NCI-H748 treated with DMSO at 0.1 percent for 48 hours (cell line): ENCODE measurements around the gene PRDM10.
A peak's percentile ranks its signal among the peaks of the same experiment; 100 is the strongest.
"Not testable (repeated sequence)": the region's sequence is repeated elsewhere in the genome, so short reads cannot be mapped to it uniquely, and the experiment has no call there.

Experiments used
- DNase-seq: peaks from one replicate; lab custom pipeline; 2025; lab: John Stamatoyannopoulos, UW

PRDM10 gene, protein sequence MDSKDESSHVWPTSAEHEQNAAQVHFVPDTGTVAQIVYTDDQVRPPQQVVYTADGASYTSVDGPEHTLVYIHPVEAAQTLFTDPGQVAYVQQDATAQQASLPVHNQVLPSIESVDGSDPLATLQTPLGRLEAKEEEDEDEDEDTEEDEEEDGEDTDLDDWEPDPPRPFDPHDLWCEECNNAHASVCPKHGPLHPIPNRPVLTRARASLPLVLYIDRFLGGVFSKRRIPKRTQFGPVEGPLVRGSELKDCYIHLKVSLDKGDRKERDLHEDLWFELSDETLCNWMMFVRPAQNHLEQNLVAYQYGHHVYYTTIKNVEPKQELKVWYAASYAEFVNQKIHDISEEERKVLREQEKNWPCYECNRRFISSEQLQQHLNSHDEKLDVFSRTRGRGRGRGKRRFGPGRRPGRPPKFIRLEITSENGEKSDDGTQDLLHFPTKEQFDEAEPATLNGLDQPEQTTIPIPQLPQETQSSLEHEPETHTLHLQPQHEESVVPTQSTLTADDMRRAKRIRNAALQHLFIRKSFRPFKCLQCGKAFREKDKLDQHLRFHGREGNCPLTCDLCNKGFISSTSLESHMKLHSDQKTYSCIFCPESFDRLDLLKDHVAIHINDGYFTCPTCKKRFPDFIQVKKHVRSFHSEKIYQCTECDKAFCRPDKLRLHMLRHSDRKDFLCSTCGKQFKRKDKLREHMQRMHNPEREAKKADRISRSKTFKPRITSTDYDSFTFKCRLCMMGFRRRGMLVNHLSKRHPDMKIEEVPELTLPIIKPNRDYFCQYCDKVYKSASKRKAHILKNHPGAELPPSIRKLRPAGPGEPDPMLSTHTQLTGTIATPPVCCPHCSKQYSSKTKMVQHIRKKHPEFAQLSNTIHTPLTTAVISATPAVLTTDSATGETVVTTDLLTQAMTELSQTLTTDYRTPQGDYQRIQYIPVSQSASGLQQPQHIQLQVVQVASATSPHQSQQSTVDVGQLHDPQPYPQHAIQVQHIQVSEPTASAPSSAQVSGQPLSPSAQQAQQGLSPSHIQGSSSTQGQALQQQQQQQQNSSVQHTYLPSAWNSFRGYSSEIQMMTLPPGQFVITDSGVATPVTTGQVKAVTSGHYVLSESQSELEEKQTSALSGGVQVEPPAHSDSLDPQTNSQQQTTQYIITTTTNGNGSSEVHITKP

GRCh38 chr11:130002352-130002845 lies at the start of gene PRDM10:
PRDM10 (minus strand) TSS chr11:130002835; CDS start chr11:129960964, 41,871 bp downstream.
- DNase-seq, result peak; percentile 82

DNA sequence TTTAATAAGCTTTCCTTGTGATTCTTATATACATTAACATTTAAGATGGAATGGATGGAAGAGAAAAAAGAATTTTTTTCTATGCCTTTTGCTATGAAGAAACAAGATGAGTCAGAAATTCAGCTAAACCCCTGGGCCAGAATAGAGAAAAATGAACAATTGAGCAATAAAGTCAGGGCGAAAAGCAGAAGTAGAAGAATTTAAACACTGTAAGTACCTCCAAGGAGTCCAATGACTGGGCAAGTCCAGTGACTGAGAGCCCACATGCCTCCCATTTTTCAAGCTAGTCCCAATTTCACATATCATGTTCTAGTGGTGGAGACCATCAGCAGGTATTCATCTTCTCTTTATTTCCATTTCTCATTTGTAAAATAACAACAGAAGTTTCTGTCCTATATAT lies 48.4 kb upstream of the PRDM10 start:
- DNase-seq, result no peak

DNA sequence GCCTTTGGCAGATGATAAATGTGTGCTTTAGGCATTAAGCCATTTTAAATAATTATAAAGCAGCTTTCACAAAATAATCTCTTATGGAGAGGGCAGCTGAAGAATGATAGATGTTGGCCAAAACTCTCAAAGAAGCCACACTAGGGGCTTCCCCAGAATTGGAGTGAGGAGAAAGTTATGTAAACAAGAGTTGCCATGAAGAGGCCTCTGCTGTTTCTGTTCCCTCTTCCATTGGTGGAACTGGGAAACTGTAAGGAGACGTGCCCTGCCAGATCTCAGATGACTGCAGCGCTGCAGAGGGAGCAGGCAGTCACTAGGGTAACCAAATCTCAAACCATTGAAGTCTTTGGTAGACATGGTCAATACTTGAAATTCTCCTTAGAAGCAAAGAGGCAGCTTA lies 47.6 kb upstream of the PRDM10 start:
- no peak for DNase-seq

- no peak for DNase-seq
These were observed 46.7 kb upstream of the PRDM10 start for GRCh38 chr11:130049328-130049771.

- DNase-seq, result no peak
These were observed 44.5 kb upstream of the PRDM10 start for GRCh38 chr11:130047141-130047540.

DNA sequence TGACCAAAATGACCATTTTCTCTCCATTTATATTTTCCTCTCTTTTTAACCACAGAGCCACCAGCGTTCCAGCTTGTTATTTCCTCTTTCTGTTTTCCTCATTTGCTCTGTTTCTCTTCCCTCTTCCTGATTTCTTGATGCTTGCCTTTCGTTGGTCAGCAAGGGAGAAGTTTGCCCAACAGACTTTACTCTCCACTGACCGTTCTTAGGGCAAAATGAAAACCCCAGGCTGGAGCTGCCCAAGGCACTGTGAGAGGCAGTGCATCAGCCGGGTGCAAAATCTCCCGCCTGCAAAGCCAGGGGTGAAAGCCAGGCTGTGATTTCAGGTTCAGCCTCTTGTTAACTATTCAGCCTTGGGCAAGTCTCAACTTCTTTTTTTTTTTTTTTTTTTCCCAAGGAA lies 40.9 kb upstream of the PRDM10 start:
- DNase-seq, result no peak

GRCh38 chr11:130042093-130042591 lies 39.5 kb upstream of the PRDM10 start:
- no peak for DNase-seq

GRCh38 chr11:130040281-130040940 lies 37.8 kb upstream of the PRDM10 start:
- no peak for DNase-seq

GRCh38 chr11:130037881-130038585 lies 35.4 kb upstream of the PRDM10 start:
- no peak for DNase-seq

DNA sequence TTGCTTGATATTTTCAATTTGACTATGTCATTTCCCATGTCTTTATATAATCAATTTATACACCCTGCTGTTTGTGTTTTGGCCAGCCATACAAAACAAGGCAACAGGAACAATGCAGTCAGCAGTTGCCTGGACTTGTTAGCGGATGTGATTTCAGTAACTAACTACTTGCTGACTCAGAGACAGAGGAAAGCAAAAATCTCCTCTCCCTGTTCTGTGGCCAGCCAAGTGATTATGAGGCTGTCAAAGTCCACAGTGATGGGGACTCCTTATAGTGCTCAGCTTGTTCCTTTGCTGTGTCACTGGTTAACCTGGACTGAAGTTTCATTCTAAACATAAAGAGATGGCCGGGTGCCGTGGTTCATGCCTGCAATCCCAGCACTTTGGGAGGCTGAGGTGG lies 34.4 kb upstream of the PRDM10 start:
- no peak for DNase-seq

DNA sequence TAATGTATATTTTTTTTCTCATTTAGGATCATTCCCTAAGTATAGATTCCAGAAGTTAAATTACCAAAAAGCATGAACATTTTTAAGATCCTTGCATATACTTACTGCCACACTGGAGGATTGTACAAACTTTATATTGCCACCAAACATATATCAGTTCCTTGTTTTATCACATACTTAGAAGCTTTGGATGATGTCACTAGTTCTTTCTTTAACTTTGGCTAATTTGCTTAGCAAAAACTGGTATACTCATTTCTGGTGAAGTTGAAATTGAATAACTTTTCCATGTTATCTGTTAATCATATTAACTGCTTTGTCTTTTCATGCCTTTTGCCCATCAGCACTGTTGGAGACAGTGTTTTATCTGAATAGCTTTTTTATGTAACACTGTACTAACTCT lies 31.6 kb upstream of the PRDM10 start:
- DNase-seq, result no peak

DNA sequence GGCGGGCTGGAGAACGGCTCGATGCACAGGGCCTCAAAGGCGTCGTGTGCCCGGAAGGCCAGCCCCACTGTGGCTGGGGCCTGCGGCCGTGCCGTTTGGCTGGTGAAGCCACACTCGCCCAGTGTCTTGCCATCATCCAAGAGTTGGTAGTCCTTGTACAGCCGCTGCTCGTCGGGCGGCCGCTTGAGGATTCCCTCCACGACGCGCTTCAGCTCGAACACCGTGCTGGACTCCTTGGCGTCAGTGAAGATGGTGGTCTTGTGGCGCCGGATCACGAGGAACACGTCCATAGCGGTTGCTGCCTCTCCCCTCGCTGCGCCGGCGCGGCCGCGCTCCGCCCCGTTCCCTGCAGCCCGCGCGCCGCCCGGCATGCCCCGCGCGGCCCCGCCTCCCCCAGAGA lies 30.3 kb upstream of the PRDM10 start:
- no peak for DNase-seq

- no peak for DNase-seq
These were observed 29.3 kb upstream of the PRDM10 start for GRCh38 chr11:130031945-130032344.

DNA sequence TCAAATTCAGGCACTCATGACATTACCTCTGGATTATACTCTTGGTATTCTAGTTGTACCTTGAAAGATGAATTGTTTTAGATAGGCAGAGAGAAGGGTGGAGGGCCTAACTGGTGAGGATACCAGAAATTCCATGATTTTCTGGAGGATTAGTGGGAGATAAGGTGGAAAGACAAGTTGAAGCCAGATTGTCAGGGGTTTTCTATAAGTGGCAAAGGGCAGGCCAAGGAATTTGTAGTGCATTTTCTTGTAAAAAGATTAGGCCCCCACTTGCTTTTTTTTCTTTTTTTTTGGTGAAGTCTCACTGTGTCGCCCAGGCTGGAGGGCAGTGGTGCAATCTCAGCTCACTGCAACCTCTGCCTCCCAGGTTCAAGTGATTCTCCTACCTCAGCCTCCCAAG lies 28.4 kb upstream of the PRDM10 start:
- DNase-seq, result no peak

DNA sequence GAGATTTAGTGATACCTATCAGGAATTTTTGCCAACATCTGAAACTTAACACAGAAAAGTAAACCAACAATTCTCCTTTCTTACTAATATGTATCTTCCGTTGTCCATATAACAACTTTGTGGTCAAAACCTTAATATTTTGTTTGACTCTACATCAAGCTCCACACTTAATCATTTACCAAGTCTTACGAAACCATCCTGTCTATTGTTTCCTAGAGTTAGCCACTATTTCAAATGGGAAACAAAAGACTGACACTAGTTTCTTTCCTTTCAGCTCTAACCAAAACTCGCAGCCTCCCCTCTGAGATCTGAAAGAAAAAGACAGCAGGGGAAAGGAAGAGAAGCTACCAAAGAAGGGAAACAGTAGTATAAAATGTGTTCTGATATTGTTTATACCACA lies 26.5 kb upstream of the PRDM10 start:
- DNase-seq, result no peak

- DNase-seq, result no peak
These were observed 22.7 kb upstream of the PRDM10 start for GRCh38 chr11:130025371-130025770.

DNA sequence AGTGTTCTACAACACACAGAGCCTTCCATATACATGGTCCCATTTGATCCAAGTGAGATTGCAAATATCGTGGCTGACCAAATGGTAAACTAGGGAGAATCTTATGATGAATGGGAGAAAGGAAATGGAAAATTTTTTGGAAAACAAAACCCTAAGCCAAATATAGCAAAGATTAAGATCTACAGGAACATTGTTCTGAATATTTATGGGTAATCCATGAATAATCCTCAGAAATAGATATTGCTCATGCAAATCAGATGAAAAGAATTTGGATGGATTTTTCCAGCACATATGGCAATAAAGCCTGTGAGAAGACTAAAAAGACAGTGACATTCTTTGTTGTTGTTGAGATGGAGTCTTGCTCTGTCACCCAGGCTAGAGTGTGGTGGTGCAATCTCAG lies 21.7 kb upstream of the PRDM10 start:
- DNase-seq, result no peak

DNA sequence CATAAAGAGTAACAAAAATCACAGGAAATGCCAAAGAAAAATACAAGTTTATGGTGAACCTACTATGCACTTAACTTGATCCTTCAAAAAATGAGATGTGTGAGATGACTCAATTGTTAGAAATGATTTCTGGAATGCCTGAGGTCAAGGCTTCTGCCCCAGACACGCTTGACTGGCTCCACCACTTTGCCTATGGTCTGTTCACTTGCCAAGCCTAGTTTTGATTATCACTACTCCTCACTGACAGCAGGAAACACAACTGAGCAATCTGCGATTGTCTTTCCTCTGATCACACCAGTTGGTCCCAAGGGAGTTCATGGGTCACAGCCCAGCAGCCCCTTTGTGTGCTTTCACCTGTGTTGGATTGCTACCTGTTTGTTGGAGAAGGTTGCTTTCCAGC lies 20.6 kb upstream of the PRDM10 start:
- no peak for DNase-seq

DNA sequence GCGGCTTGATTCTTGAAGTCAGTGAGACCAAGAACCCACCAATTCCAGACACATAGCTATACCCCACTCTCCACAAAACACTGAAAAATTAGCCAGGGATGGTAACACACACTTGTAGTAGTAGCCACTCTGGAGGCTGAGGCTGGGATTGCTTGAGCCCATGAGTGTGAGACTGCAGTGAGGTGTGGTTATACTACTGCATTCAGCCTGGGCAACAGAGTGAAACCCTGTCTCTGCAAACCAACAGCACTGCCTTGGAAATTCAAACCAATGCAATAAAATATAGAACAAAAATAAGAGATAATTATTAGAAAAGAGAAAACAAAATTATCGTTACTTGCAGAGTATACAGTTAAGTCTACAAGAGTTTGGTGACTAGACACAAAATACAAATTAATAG lies 20.2 kb upstream of the PRDM10 start:
- no peak for DNase-seq

DNA sequence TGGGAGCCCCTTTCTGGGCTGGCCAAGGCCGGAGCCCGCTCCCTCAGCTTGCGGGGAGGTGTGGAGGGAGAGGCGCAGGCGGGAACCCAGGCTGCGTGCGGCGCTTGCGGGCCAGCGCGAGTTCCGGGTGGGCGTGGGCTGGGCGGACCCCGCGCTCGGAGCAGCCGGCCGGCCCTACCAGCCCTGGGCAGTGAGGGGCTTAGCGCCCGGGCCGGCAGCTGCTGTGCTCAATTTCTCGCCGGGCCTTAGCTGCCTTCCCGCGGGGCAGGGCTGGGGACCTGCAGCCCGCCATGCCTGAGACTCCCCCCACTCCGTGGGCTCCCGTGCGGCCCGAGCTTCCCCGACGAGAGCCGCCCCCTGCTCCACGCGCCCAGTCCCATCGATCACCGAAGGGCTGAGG lies 19.0 kb upstream of the PRDM10 start:
- not testable (repeated sequence) for DNase-seq

DNA sequence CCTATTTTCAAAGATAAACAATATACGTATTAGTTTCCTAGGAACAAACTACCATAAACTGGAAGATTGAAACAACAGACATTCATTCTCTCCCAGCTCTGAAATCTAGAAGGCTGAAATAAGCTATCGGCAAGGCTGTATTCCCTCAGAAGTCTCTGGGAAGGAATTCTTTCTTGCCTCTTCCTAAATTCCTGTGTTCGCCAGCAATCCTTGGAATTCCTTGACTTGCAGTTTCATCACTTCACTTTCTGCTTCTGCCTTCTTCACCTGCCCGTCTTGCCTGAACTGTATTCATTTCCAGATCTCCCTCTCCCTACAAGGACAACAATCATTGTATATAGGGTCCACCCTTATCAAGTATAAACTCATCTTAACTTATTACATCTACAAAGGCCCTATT lies 17.7 kb upstream of the PRDM10 start:
- no peak for DNase-seq
